Spleen (tissue), 11 donors: ENCODE measurements around the gene EPS8L3. TPM values are rescaled to one million over a fixed set of nuclear protein-coding genes. Genes with fewer than 3 reads are reported as not detected.

Experiments
- DNase-seq: peaks from one replicate; pipeline ENCODE4 v3.0.0-alpha.2; 2020
- H3K27ac ChIP-seq, 8 donors: fragments of 200-600 bp; sonication (generic) in 7 of 8; 1 replicate in 4 of 8; 2 replicates in 4 of 8; pipeline versions ENCODE4 v1.5.0 to v1.8.0; 2016 to 2021; ENCODE audit warnings: inconsistent platforms in 4 of 8, mild to moderate bottlenecking in 4 of 8, moderate library complexity in 1 of 8
- H3K27me3 ChIP-seq, 7 donors: fragments of 200-600 bp; sonication (generic) in 6 of 7; replicated peaks in 1 of 7; 1 replicate in 4 of 7; 2 replicates in 3 of 7; pipeline versions ENCODE4 v1.5.0 to v1.8.0; 2016 to 2021; ENCODE audit warnings: inconsistent platforms in 3 of 7, mild to moderate bottlenecking in 1 of 7
- H3K36me3 ChIP-seq, 6 donors: fragments of 200-600 bp; sonication (generic) in 5 of 6; 1 replicate in 4 of 6; 2 replicates in 2 of 6; pipeline versions ENCODE4 v1.5.0 to v1.8.0; 2016 to 2021; ENCODE audit warnings: inconsistent platforms in 2 of 6
- H3K4me1 ChIP-seq, 6 donors: fragments of 200-600 bp; sonication (generic) in 5 of 6; 1 replicate in 3 of 6; 2 replicates in 3 of 6; pipeline versions ENCODE4 v1.5.0 to v1.8.0; 2016 to 2021; ENCODE audit warnings: inconsistent platforms in 3 of 6
- H3K4me3 ChIP-seq, 8 donors: fragments of 200-600 bp; sonication (generic) in 7 of 8; 1 replicate in 4 of 8; 2 replicates in 4 of 8; pipeline versions ENCODE4 v1.5.0 to v1.8.0; 2016 to 2021; ENCODE audit warnings: inconsistent platforms in 4 of 8, mild to moderate bottlenecking in 4 of 8, moderate library complexity in 2 of 8
- H3K9me3 ChIP-seq, 8 donors: fragments of 200-600 bp; sonication (generic) in 7 of 8; 1 replicate in 4 of 8; 2 replicates in 4 of 8; pipeline versions ENCODE4 v1.5.0 to v1.8.0; 2016 to 2021; ENCODE audit warnings: inconsistent platforms in 4 of 8
- POLR2A ChIP-seq, 3 donors: fragments of 450-650 bp; IDR thresholded peaks; one replicate each; pipeline ENCODE4 v1.5.1; 2017; ENCODE audit warnings: antibody characterized with exemption in 3 of 3, mild to moderate bottlenecking in 1 of 3
- POLR2AphosphoS5 ChIP-seq, 3 donors: sonication (generic); formaldehyde crosslinking; IDR thresholded peaks; one replicate each; pipeline ENCODE4 v1.5.1; 2017; ENCODE audit warnings: antibody characterized with exemption in 3 of 3
- WGBS, 5 donors: extraction: QIAGEN DNeasy Blood & Tissue Kit in 3 of 5; methylation state at CpG; one replicate each; pipeline versions ENCODE4 v1.1.5 to v1.1.7; 2013 to 2018; 5-methylcytosine and 5-hydroxymethylcytosine counted together
- intact Hi-C: fragments of 100-400 bp; cut with DNase I; formaldehyde crosslinking; loops from one replicate; pipeline ENCODE4 v1.15.0; 2023; ENCODE audit warnings: low total_unique reads
- polyA plus RNA-seq, 3 donors: library from polyadenylated mRNA; stranded (reverse); fragments of 200-250 nt; gene quantifications; one replicate each; pipeline ENCODE4 v1.2.1, GENCODE V29; 2013
- total RNA-seq, 7 donors: library from RNA; depleted of rRNA in 3 of 7; stranded (reverse); fragments of >200 nt in 3 of 7; fragmentation: NEBNext Ultra II Directional in 4 of 7; extraction: Animal tissue kit (Norgen Biotek cat#: 25700) in 4 of 7; gene quantifications; one replicate each; pipeline versions ENCODE4 v1.1.0 to v1.2.1, GENCODE V29; 2016 to 2021
- TF ChIP-seq, protein P1 (sequence below), 11 experiments: fragments of 200-600 bp in 7 of 11; fragments of 450-650 bp in 4 of 11; sonication (generic) in 4 of 11; IDR thresholded peaks in 8 of 11; conservative IDR thresholded peaks in 3 of 11; 1 replicate in 7 of 11; 2 replicates in 4 of 11; pipeline versions ENCODE4 v1.4.0 to v1.8.0; 2016 to 2021; ENCODE audit warnings: antibody characterized with exemption in 11 of 11, inconsistent platforms in 4 of 11, mild to moderate bottlenecking in 1 of 11
- donor health status: healthy with polysubstance abuse.
- donor health status: DM: no; HTN: no; CAD: no; lungs with moderate emphysema.
- donor health status: DM: no; HTN: no; CAD: no.
- donor health status: Bipolar disorder and iron deficiency.
- donor health status: healthy.
- donor health status: DM: no; HTN: no; CAD: no.
- donor health status: DM: yes; HTN: yes; CAD: no.

EPS8L3 gene
- total and polyA plus RNA-seq, 10 donors = 1.2 TPM; not detected in 9

DNA sequence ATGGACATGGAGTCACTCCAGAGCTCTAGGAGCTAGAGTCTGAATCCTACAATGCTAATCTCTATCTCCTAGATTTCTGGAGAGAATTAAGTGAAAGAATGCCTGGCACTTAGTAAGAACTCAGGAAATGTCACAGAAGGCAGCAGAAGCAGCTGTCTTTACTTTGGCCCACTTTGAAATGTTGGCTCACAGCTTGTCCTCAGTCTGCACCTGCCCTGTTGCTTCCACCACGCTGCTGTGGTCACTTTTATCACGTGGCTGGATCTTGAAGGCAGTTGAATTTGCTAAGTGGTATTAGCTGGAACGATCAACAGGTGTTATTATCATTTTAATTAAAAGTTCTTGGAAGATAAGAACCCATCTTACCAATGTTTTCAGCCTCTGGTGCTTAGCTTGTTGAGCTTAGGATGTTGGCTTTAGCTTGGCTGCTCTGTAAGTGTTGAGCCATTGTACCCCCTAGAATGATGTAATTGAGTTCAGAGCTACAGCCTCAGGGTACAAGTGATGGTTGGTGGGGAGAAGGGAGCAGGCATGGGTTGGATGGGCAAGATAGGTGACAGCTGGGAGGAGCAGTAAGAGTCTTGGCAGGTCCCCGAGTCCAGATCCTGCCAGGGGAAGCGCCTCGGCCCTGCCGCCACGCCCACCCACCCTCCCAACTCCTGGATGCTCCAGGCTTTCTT is 41.9 kb upstream of the EPS8L3 start:
- Histone ChIP-seq H3K36me3 (no peaks in the 10 kb centered on the region), H3K4me3 (no peak overlapping the region), H3K27ac (no peak overlapping the region), H3K9me3 (no peaks in the 10 kb centered on the region), H3K27me3 (no peaks in the 10 kb centered on the region), H3K4me1 (peaks cover 0 to 90% (median 40%) of the 10 kb centered on the region in 6 donors)
- whole genome bisulfite sequencing, 5 donors = 59 to 81% (median 72%) methylated on average over 5 to 8 of the region's 8 CpGs
- TF ChIP-seq, protein P1, sequence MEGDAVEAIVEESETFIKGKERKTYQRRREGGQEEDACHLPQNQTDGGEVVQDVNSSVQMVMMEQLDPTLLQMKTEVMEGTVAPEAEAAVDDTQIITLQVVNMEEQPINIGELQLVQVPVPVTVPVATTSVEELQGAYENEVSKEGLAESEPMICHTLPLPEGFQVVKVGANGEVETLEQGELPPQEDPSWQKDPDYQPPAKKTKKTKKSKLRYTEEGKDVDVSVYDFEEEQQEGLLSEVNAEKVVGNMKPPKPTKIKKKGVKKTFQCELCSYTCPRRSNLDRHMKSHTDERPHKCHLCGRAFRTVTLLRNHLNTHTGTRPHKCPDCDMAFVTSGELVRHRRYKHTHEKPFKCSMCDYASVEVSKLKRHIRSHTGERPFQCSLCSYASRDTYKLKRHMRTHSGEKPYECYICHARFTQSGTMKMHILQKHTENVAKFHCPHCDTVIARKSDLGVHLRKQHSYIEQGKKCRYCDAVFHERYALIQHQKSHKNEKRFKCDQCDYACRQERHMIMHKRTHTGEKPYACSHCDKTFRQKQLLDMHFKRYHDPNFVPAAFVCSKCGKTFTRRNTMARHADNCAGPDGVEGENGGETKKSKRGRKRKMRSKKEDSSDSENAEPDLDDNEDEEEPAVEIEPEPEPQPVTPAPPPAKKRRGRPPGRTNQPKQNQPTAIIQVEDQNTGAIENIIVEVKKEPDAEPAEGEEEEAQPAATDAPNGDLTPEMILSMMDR (IDR thresholded peaks at IDR 0.05 in 8 of 11, conservative IDR thresholded peaks at IDR 0.05 in 3 of 11) = no peak
- TF ChIP-seq POLR2AphosphoS5 (IDR thresholded peaks at IDR 0.05) (no peak), POLR2A (IDR thresholded peaks at IDR 0.05) (no peak)
- intact Hi-C loops = no loop called here
- DNase-seq = no peak

DNA sequence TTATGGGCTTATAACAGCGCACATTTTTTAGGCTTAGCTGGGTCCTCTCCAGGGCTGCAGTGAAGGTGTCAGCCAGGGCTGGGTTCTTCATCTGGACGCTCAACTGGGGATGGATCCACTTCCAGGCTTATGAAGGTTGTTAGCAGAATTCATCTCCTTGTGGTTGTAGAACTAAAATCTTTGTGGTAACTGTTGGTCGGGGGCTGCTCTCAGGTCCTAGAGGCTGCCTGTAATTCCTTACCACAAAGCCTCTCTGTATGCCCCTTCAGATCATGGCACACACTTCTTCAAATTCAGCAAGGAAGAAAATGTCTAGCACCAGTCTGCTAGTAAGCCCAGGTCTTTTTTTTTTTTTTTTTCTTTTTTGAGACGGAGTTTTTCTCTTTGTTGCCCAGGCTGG is 40.9 kb upstream of the EPS8L3 start:
- Histone ChIP-seq H3K4me1 (peaks cover 0 to 93% (median 42%) of the 10 kb centered on the region in 6 donors), H3K27ac (peak overlapping the region in 2 of 8 donors; percentile 77 to 78), H3K4me3 (no peak overlapping the region), H3K9me3 (no peaks in the 10 kb centered on the region), H3K27me3 (no peaks in the 10 kb centered on the region), H3K36me3 (no peaks in the 10 kb centered on the region)
- no peak for DNase-seq
- 75 to 85% (median 77%) methylated on average over 4 of the region's 4 CpGs for WGBS, 5 donors
- no peak for TF ChIP-seq POLR2A (IDR thresholded peaks at IDR 0.05)
- TF ChIP-seq, protein P1 (IDR thresholded peaks at IDR 0.05 in 8 of 11, conservative IDR thresholded peaks at IDR 0.05 in 3 of 11) = no peak
- TF ChIP-seq POLR2AphosphoS5 (IDR thresholded peaks at IDR 0.05) = no peak
- intact Hi-C loops = no loop called here

DNA sequence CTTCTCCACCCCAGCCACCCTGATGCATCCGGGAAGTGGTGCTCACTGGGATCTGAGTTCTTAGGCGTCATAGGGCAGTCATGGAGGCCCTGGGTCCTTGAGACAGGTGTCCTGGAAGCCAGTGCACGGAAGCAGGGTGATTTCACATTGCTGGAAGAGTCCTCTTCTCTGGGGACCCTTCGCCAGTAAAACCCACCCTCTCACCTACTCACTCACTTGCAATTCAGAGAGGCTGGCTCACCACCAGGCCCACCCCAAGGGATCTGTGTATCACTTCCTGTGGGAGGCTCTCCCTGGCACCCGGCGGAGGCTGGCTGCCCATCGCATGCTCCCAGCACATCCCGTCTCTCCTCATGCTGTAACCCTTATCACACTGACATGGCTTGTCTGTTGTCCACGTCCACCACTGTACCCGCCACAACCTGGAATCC is 40.2 kb upstream of the EPS8L3 start:
- peaks cover 0 to 92% (median 39%) of the 10 kb centered on the region in 6 donors for H3K4me1 ChIP-seq
- no peak overlapping the region for H3K4me3 ChIP-seq
- TF ChIP-seq POLR2A (IDR thresholded peaks at IDR 0.05) (no peak), POLR2AphosphoS5 (IDR thresholded peaks at IDR 0.05) (no peak)
- TF ChIP-seq, protein P1 (IDR thresholded peaks at IDR 0.05 in 8 of 11, conservative IDR thresholded peaks at IDR 0.05 in 3 of 11) = no peak
- intact Hi-C loops = no loop called here
- DNase-seq = no peak
- H3K27me3 ChIP-seq = no peaks in the 10 kb centered on the region
- H3K9me3 ChIP-seq = no peaks in the 10 kb centered on the region
- WGBS, 5 donors = 59 to 71% (median 66%) methylated on average over 9 to 10 of the region's 10 CpGs
- H3K27ac ChIP-seq = peak overlapping the region in 4 of 8 donors; percentile 71 to 78 (median 75)
- no peaks in the 10 kb centered on the region for H3K36me3 ChIP-seq

DNA sequence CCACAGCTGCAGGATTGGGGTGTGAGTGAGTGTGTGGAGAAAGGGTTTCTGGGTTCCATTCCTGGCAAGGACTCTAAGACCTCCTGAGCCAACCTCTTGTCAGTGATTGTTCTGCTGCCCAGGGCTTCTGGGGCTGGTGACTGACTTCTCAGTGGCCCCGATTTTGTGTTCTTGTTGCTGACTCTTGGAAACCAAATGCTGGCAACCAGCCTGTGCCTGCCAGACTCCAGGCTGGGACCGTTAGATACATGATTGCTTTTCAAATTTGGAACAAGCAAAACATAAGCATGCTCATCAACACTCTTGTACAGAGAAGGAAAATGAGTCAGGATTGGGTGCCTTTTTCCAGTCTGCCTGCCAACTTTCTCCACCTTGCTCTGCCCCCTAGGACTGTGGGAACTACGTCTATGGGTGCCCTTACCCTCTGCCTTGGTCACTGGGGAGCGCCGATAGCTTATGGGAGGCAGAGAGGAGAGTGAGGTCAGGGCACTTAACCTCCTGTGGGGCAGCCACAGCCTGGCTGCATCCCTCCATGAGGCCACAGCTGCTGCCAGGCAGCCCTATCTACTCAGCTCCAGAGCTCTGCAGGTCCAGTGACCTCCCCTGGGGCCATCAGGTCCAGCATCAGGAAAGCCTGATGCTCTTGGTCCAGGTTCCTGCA is 39.3 kb upstream of the EPS8L3 start:
- H3K27ac ChIP-seq = peak overlapping the region in 7 of 8 donors; percentile 23 to 78 (median 71)
- no peak overlapping the region for H3K4me3 ChIP-seq
- no peak for DNase-seq
- intact Hi-C loops = no loop called here
- no peaks in the 10 kb centered on the region for H3K36me3 ChIP-seq
- 72 to 84% (median 82%) methylated on average over 5 of the region's 5 CpGs for WGBS, 5 donors
- TF ChIP-seq, protein P1 (IDR thresholded peaks at IDR 0.05 in 8 of 11, conservative IDR thresholded peaks at IDR 0.05 in 3 of 11) = no peak
- no peak for TF ChIP-seq POLR2A (IDR thresholded peaks at IDR 0.05)
- TF ChIP-seq POLR2AphosphoS5 (IDR thresholded peaks at IDR 0.05) = no peak
- no peaks in the 10 kb centered on the region for H3K27me3 ChIP-seq
- peaks cover 0 to 88% (median 38%) of the 10 kb centered on the region in 6 donors for H3K4me1 ChIP-seq
- no peaks in the 10 kb centered on the region for H3K9me3 ChIP-seq
